Kasumi-1 (cell line): ENCODE measurements around the gene CBX2.
A peak's percentile ranks its signal among the peaks of the same experiment; 100 is the strongest.

ENCODE experiments used
- DNase-seq, 2 experiments: peaks; one replicate each; lab custom pipeline; 2025; lab: John Stamatoyannopoulos, UW

The CBX2 gene

DNA sequence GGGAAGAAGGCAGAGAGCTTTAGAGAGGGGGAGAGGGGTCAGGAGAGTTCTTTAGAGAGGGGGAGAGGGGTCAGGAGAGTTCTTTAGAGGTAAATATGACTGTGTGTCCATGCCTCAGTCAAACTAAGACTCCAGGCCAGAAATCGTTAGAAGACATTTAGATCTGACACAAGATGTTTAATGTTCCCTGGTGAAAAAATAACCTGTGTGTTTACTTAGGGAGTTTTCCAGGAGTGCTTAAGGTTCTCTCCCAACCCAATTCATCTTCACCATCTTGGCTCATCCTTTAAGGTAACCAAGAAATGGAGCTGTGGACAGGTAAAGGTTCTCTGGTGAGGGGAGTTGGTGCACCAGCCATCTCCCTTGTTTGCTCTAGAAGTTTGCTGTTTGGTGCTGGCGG lies 51.5 kb downstream of the CBX2 start:
- no peak for DNase-seq

GRCh38 chr17:79830303-79830702 lies 52.4 kb downstream of the CBX2 start:
- DNase-seq = peak; percentile 43 to 65

DNA sequence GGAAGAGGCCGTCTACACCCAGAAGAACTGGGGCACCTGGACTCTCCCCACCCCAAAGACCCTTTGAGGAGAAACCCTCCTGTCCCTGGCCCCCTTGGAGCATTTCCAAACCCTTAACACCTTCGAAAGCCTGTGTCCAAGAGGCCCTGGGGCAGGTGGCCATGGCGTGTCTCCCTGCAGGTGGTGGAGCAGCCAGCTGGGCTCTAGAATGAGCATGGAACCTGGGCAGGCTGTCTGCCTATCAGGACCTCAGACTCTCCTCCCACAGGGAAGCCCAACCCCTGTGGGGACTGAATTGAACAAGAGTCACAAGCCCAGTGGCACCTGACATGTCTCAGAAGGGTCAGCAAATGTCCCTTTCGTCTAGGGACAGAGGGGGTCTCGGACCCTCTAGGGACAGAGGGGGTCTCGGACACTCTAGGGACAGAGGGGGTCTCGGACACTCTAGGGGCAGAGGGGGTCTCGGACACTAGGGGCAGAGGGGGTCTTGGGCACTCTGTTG lies 52.9 kb downstream of the CBX2 start:
- DNase-seq = no peak

DNA sequence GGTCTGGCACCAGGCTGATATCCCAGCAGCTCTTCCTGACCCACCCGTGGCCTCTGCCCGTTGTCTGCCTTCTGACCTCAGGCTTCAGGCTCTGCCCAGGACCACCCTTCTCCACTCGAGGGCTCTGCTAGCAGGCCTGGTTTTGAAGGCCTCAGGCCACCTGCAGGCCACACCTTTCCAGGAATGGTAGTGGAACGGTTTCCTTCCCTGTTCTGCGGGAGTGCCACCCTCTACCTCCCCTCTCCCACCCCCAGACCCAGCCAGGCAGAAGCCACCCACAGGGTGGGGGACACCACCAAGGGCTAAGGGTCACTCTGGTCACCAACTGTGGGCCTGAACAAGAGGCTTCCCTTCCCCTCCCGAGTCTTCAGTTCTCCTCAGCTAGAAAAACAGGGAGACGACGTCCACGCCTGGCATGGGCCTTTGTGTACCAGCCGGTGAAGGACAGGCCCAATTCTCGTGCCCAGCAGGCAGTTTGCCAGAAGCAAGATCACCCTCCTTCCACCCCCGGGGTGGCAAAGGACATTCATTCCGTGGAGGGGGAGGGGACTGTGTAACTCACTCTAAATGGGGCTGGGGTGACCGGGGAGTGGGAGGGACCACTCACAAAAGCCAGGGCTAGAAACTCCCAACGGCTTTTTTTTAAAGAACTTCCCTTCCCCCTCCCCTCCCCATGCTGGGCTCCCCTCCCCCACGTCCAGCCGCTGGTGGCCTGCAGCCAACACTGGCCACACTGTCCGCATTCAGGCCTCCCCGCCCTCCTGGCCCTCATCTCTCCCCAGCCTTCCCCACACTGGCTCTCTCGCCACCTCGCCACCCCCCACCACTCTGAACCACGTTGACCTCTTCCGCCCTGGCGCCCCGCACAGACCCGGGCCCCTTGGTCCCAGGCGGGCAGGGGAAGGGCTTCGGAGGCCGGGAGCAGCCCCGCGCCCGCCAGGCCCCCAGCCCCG lies 53.6 kb downstream of the CBX2 start:
- DNase-seq = peak; percentile 63 to 64

DNA sequence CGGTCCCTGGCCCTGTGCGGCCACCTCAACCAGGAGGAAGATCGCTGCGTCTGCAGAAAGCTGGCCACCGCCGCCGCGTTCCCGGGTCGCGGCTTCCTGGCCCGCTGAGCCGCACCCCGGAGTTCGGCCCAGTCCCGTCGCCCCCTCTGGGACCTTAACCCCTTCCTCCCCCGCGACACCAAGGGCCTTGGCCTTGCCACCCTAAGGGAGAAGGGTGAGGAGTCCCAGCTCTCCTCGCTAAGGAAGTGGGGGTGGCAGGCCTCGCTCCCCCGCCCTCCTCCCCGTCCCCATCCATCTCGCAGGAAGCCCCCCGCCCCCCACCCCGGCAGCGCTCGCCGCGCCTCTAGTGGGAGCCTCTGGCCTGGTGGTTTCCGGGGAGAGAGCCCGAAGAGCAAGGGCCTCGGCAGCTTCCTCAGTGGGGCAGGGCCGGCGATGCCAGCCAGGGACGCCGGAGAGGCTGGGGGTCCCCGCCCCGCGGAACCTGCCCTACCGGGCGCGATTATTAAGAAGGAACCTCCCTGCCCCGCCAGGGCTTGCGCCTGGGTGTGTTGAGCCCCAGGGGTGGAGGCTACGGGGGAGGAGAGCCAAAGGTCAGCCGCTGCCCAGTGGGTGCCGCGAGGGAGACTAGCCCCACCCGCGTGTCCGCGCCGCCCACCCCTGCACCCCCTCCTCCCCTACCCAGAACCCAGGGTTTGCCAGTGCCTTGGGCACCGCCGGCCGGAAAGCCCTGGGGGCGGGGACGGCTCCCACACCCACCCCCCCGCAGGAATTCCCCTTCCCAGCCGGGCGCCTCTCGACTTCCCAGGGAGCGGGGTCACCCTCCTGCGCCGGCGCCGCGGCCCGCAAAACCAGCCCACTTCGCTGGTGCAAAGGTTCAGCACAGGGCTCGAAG lies 54.5 kb downstream of the CBX2 start:
- DNase-seq = peak; percentile 84 to 88

DNA sequence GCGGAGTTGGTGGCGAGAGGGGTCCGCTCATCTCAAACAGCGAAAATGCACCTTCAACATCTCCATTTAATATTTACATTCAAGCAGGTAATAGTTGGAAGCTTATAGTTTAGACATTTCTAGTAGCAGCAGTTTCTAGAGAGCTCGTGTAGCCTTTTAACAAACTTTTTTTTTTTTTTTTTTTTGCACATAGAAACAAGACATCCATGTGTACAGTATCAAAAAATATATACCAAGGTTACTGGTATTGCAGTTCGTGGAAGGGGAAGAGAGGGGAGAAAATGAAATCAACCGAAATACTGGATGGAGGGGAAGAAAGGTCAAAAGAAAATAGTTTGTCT lies 55.1 kb downstream of the CBX2 start:
- DNase-seq = peak in 1 of 2 experiments; percentile 52

DNA sequence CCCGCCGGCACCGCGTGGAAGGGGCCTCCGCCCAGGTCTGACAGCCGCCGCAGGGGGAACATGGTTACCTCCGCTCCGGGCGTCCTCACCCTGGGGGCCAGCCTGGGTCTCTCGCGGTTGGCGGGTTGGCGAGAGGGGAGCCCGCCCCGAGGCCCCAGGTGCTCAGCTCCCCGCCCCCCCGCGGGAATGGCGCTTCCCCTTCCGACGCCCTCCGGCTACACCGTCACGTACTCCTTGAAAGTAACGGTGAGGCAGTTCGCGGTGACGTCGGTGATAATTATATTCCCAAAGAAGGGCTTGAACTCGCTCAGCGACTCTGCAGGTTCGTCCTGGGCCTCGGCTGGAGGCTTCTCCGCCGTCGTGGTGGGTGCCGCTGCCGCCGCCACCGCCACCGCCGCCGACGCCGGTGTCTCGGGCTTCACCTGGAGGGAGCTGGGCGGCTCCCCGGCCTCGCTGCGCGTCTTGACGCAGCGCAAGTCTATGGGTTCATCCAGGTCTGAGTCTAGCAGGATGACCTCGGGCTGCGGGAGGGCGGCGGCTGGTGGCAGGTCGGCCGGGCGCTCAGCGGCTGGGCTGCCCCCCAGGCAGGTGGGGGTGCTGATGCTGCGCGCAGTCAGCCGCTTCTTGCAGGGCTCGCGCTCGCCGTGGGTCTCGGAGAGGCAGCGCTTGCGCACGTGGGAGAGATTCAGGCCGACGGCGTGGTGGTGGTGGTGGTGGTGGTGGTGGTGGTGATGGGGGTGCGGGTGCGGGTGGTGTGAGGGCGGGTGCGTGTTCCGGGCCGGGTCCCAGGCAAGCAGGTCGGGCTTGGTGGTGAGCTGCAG lies 56.0 kb downstream of the CBX2 start:
- no peak for DNase-seq

GRCh38 chr17:79834565-79835469 lies 56.9 kb downstream of the CBX2 start:
- DNase-seq = peak in 1 of 2 experiments; percentile 40

DNA sequence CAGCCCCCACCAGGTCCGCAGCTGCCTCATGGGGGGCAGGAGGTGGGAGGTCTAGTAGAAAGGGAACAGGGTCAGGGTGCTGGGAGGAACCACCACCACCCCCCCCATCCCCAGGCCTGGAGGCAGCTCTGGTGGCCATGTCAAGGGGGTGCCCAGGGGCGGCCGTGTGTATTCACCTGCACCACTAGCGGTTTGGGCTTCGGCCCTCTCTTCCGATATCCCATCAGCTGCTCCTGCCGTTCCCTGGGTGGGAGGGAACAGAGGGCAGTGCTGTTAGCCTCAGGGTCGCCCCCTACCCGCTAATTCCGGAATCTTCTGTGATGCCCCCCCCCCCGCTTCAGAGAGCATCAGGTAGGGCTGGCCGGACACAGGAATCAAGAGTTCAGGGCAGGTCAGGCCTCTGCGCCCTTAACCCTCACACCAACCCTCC lies 57.5 kb downstream of the CBX2 start:
- no peak for DNase-seq

GRCh38 chr17:79835953-79836509 lies 58.1 kb downstream of the CBX2 start:
- no peak for DNase-seq

GRCh38 chr17:79836510-79836971 lies 58.6 kb downstream of the CBX2 start:
- peak in 1 of 2 experiments; percentile 83 for DNase-seq

- DNase-seq = peak; percentile 84 to 86
Measured at GRCh38 chr17:79836972-79837887, 59.3 kb downstream of the CBX2 start.
